Keratinocyte (primary cell): ENCODE results near the gene LTB.

Experiments
- EZH2 ChIP-seq: IDR thresholded peaks from one replicate; pipeline ENCODE4 v1.6.1; 2012; ENCODE audit warnings: inconsistent platforms, mild to moderate bottlenecking, low read length, moderate library complexity
- TF ChIP-seq, protein P1 (sequence below), 3 experiments: IDR thresholded peaks in 1 of 3; conservative IDR thresholded peaks in 1 of 3; optimal IDR thresholded peaks in 1 of 3; 2 replicates in 2 of 3; 3 replicates in 1 of 3; pipeline versions ENCODE3 to v1.5.1; 2011; ENCODE audit warnings: low read length in 3 of 3, mild to moderate bottlenecking in 3 of 3, moderate library complexity in 2 of 3, control low read depth in 1 of 3, inconsistent platforms in 1 of 3; ENCODE audit not compliant: insufficient read depth in 2 of 3; ENCODE audit errors: extremely low read depth in 1 of 3

DNA sequence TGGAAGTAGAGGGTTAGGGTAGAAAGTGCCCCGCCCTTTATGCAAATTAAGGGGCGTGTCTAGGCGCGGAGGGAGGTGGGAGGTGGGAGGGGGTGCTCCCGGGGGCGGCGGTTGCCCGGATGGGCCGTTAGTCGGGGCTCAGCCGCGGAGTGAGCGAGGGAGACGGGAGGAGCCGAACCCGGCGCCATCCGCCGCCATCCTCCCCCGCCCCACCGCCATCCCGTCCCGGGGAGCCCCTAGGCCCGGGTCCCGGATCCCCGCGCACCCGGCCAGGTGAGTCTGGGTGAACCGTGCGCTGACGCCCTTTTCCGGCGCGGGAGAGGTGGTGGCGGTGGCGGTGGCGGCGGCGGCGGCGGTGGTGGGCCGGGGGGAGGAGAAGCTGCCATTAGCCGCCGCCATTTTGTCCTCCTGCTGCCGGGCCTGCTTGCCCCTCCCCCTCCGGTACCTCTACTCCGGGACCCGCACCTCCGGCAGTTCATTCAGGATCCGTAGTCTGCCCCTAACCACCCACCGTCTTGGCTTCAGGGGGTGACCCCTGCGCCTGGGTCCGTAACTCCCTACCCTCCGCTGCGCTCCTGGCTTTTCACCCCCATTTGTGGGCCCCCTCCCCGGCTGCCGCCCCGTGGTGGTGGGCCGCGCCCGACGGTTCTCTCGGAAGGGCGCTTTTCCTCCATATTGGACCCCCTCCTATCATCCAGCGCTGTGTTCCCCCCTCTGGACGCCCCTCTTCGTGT, 38.5 kb upstream of the LTB start, which contains the start of gene PRRC2A:
- TF ChIP-seq, protein P1, sequence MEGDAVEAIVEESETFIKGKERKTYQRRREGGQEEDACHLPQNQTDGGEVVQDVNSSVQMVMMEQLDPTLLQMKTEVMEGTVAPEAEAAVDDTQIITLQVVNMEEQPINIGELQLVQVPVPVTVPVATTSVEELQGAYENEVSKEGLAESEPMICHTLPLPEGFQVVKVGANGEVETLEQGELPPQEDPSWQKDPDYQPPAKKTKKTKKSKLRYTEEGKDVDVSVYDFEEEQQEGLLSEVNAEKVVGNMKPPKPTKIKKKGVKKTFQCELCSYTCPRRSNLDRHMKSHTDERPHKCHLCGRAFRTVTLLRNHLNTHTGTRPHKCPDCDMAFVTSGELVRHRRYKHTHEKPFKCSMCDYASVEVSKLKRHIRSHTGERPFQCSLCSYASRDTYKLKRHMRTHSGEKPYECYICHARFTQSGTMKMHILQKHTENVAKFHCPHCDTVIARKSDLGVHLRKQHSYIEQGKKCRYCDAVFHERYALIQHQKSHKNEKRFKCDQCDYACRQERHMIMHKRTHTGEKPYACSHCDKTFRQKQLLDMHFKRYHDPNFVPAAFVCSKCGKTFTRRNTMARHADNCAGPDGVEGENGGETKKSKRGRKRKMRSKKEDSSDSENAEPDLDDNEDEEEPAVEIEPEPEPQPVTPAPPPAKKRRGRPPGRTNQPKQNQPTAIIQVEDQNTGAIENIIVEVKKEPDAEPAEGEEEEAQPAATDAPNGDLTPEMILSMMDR (optimal IDR thresholded peaks at IDR 0.05 in 1 of 3, IDR thresholded peaks at IDR 0.05 in 1 of 3, conservative IDR thresholded peaks at IDR 0.05 in 1 of 3; ENCODE audit: extremely low read depth in 1 of 3, insufficient read depth in 2 of 3, low read length in 3 of 3): no peak
- no peak for TF ChIP-seq EZH2
